ENCODE results near the gene IGHMBP2. TPM values are rescaled to one million over a fixed set of nuclear protein-coding genes. Genes with fewer than 3 reads are reported as not detected.

Gene IGHMBP2
- total RNA-seq, 1 donor from 2014 or later: 13.5 TPM

DNA sequence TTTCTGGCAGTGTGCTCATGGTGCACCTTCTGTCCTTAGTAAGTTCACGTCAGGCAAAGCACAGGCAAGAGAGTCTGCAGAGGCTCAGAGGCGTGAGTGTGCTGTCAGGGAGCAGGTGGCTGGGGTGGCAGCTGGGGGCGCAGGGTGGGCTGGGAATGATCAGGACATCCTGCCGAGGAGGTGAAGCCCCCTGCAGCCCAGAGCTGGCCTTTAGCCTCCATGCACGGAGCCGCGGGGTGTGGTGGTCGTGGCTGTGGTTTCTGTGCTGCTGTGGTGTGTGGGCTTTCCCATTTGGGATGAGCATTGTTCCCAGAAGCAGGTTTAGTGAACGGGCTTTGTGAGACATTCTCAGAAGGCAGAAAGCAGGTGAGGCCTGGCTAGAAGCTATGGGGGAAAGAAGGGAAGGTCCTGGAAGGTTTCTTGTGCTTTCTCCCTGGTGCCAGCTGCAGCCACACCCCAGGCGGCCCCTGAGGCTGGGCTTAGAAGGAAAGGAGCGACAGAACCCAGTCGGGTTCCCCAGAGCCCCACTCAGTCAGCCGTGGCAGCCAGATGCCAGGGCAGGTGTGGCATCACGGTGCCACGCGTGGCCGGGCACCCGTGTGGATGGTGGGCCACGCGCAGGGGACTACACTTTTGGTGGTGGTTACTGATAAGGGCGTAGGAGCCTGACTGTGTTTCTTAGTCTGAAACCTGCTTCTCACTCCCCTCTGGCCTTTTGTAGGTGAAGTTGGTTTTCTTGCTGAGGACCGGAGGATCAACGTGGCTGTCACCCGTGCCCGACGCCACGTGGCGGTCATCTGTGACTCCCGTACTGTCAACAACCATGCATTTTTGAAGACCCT is 32.0 kb downstream of the IGHMBP2 start:
- ATAC-seq (ENCODE audit: poor library complexity): no peak
- intact Hi-C loops (cut with DNase I): no loop called here
- no peak for DNase-seq

- intact Hi-C loops (cut with DNase I): no loop called here
- ATAC-seq (ENCODE audit: poor library complexity): no peak
Measured at GRCh38 chr11:68936358-68936636, 32.6 kb downstream of the IGHMBP2 start.

GRCh38 chr11:68936676-68937620 is 33.3 kb downstream of the IGHMBP2 start:
- intact Hi-C loops (cut with DNase I): no loop called here
- no peak for ATAC-seq (ENCODE audit: poor library complexity)
- no peak for DNase-seq

More at GRCh38 chr11:68936358-68936636, 32.6 kb downstream of the IGHMBP2 start:
- no peak for DNase-seq

DNA sequence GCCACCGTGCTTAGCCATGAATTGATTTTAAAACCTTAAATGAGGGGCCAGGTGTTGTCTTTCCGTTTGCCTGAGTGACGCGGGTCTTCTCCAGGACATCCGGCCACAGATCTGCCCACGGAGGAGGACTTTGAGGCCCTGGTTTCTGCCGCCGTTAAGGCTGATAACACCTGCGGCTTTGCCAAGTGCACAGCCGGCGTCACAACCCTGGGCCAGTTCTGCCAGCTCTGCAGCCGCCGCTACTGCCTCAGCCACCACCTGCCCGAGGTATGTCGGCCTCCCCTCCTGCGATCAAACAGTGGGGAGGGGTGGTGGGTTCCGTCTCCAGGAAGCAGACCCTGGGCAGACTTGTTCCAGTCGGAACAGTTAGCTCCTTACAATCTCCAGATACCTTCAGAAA is 34.4 kb downstream of the IGHMBP2 start:
- ATAC-seq (ENCODE audit: poor library complexity) (peak; percentile 23), DNase-seq (no peak)
- intact Hi-C loops (cut with DNase I): no loop called here

DNA sequence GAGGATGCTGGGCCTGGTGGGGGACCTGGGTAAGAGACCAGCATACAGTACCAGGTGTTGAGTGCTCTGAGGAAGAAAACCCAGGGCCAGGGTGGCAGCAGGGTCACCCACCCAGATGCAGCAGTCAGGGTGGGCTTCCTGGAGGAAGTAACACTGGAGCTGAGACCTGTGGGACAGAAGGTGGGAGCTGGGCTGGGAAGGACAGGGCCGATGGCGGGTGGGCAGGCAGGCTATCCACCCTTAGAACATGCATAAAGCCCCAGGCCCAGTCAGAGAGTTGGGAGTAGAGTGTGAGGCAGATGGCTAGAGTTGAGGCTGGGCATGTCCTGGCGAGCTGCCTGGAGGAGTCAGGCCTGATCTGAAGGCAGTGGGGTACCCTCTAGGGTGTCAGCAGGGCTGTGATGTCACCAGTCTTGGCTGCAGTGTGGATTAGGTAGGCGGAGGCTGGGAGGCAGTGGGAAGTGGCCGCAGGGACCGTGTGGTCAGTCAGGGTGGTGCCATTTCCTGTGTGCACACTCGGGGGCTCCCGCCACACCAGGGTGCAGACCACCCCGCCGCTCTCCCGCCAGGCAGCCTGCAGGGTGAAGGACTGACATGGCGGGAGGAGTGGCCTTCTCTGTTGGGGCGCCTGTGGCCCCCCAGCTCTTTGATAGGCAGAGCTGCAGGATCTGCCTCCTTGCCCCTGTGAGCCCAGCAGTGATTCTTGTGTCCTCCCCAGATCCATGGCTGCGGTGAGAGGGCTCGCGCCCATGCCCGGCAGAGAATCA is 35.3 kb downstream of the IGHMBP2 start:
- DNase-seq (no peak), ATAC-seq (ENCODE audit: poor library complexity) (no peak)
- intact Hi-C loops (cut with DNase I): no loop called here

- ATAC-seq (ENCODE audit: poor library complexity) (no peak), DNase-seq (no peak)
- intact Hi-C loops (cut with DNase I): no loop called here
Measured at GRCh38 chr11:68939583-68940555, 36.2 kb downstream of the IGHMBP2 start.

DNA sequence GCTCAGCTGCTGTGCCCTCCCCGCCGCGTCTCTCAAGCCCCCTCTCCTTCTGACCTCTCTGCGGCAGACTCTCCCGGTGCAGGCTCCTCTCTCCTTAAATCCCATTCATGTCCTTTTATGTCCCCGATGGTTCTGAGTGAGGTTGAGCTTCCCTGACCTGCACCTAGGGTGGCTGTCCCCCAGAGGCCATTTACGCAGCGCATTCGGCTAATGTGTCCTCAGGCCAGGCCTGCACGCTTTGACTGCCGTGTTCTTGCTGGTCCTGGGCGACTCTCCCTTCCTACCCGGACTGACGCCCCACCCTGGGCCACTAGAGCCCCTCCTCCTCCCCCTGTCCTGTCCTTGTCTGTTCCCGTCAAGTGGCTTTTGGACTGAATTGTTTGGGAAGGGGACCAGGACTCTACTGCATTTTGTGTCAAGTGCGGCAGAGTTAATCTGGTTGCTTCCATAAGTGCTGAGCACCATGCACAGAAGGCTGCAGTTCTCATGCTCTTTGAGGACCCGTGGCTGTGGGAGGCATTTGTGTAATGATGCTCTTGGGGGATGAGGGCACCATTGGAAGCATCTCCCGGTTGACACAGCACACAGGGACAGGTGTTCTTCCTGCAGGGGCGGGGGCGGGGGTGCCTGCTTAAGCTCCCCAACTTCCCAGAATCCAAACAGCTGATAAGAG is 37.1 kb downstream of the IGHMBP2 start:
- DNase-seq (no peak), ATAC-seq (ENCODE audit: poor library complexity) (no peak)
- intact Hi-C loops (cut with DNase I): no loop called here

- DNase-seq: no peak
- intact Hi-C loops (cut with DNase I): no loop called here
- ATAC-seq (ENCODE audit: poor library complexity): no peak
Measured at GRCh38 chr11:68941324-68942094, 37.8 kb downstream of the IGHMBP2 start.

- intact Hi-C loops (cut with DNase I): no loop called here
- DNase-seq: no peak
- ATAC-seq (ENCODE audit: poor library complexity): no peak
Measured at GRCh38 chr11:68942095-68942620, 38.5 kb downstream of the IGHMBP2 start.

DNA sequence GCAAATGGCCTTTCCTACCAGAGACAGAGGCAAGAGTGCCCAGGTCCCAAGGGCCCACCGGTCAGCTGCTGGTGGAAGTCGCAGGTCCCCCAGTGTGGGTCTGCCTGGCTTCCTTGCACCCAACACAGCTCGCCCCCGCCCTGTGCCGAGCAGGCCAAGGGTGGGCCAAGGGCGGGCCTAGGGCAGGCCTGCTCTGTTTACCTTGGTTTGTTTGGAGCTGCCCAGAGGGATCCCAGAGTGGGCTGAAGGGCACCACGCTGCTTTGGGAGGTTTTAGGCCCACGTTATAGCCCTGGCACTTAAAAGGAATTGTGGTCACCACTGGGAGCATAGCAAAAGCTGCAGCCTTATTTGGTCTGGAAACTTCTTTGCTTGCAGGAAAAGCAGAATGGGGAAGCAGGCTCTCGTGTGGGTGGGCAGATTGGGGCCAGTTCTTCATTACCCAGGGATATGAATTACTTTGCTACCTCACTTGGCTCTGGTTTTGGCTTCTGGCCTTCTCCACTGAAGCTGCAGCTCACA is 39.1 kb downstream of the IGHMBP2 start:
- intact Hi-C loops (cut with DNase I): no loop called here
- DNase-seq (no peak), ATAC-seq (ENCODE audit: poor library complexity) (peak; percentile 27)

DNA sequence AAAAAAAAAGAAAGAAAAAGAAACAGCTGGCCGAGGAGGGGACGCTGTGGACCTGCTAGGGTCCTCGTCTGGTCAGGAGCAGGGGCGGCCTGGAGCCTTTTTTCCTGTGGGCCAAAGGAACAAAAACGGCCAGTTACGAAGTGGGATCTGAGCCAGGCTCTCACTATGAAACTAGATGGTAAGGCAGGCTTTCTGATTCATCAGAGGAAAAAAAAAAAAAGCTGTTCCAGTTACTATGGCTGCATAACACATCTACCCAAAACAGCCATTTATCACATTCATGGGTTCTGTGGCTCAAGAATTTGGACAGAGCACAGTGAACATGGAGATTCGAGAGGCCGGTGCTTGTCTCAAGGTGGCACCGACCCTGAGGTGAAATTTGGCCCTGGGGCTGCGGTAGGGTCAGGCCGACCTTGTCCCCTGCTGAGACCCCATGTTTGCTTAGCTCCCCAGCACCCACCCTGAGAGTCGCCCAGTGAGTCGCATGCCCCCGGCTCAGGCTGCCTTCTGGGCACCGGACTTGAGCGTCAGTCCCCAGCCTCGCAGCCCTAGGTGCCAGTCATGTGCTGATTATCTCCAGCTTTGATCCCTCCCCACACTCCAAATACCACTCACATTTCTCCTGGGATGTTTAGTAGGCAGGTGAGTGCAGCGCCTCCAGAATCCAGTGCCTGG is 42.9 kb downstream of the IGHMBP2 start:
- intact Hi-C loops (cut with DNase I): no loop called here
- ATAC-seq (ENCODE audit: poor library complexity): peak; percentile 57
- DNase-seq: no peak

- intact Hi-C loops (cut with DNase I): no loop called here
- ATAC-seq (ENCODE audit: poor library complexity) (no peak), DNase-seq (no peak)
Measured at GRCh38 chr11:68947151-68947550, 43.5 kb downstream of the IGHMBP2 start.

GRCh38 chr11:68948496-68948895 is 44.8 kb downstream of the IGHMBP2 start:
- ATAC-seq (ENCODE audit: poor library complexity) (no peak), DNase-seq (no peak)
- intact Hi-C loops (cut with DNase I): no loop called here

- ATAC-seq (ENCODE audit: poor library complexity): no peak
- intact Hi-C loops (cut with DNase I): no loop called here
- DNase-seq: no peak
Measured at GRCh38 chr11:68948935-68949334, 45.2 kb downstream of the IGHMBP2 start.

- ATAC-seq (ENCODE audit: poor library complexity) (no peak), DNase-seq (peak; percentile 15)
- intact Hi-C loops (cut with DNase I): no loop called here
Measured at GRCh38 chr11:68950270-68950669, 46.6 kb downstream of the IGHMBP2 start.

DNA sequence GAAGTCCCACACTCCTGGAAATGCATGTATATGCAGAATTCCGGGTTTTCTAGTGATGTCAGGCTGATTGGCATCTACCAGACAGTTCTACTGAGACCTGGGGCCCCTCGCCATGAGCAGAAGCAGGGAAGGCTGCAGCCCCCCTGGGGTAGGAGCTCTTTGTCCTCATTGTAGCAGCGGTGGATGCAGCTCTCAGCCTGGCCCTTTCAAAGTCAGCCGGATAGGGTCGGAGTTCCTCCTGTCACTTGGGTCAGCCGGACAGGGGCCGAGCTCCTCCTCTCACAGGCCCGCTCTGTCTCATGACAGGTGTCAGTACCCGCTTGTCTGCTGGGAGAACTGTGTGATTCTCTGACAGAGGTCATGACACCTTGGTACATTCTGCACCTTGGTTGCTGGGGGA is 47.1 kb downstream of the IGHMBP2 start:
- ATAC-seq (ENCODE audit: poor library complexity) (no peak), DNase-seq (peak; percentile 9)
- intact Hi-C loops (cut with DNase I): no loop called here

Measured in Right ventricle myocardium superior (tissue), 1 donor.